Stimulated activated CD8-positive, alpha-beta memory T cell treated with anti-CD3 and anti-CD28 coated beads, Interleukin-15, amount 100 ng/mL, for 1 hour (primary cell): ENCODE data around the gene ZC3H12D.

ENCODE experiments used
- DNase-seq: peaks from one replicate; pipeline ENCODE4 v3.0.0-alpha.2; 2020; ENCODE audit warnings: low read depth

ZC3H12D gene

DNA sequence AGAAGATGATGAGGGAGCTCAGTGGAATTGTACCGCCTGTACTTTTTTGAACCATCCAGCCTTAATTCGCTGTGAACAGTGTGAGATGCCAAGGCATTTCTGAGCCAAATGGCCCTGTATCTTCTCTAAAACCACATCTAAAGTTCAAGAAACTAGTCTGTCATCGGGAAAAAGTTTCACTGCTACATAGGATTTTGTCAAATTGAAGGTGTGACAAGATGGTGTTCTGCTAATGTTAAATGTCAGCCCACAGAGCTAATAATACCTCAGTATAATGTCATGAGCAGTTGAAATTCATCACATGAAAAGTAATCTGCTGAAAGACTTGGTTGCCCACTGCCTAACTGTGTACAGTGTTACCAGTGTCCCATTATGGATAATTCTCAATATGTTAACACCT is 75.2 kb downstream of the ZC3H12D start:
- DNase-seq: no peak

DNA sequence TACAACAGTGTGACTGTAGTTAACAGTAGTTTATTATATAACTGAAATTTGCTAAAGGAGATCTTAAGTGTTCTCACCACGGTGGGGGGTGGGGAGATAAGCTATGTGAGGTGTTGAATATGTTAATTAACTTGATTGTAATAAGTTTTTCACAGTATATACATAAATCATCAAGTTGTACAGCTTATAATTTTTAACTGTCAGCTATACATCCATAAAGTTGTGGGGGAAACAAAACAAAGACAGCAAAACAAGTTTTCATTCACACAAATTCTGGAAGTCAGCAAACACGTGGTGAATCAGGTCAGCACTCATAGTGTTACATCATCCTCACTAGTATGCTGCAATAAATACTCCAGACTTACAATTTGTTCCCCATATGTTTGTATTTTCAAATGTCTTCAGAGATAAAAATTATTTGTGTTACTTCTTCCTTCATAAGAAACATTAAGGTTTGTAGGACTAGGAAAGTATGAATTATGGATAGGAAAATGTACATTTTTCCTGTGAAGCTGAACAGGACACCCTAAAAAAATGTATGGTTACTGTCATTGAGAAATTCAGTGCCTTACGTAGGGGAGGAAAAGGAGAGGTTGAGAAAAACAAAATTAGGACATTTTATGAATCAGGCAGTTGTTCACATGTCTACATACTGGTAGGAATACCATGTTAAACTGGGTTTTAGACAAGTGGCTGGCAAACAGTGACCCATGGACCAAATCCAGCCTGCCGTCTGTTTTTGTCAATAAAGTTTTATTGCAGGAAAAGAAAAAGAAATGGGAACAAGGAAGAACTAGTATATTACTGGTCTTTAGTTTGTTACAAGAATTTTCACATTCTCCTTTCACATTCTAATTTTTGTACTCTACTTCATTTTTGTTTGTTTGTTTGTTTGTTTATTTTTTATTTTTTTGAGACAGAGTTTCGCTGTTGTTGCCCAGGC is 78.7 kb downstream of the ZC3H12D start:
- no peak for DNase-seq

DNA sequence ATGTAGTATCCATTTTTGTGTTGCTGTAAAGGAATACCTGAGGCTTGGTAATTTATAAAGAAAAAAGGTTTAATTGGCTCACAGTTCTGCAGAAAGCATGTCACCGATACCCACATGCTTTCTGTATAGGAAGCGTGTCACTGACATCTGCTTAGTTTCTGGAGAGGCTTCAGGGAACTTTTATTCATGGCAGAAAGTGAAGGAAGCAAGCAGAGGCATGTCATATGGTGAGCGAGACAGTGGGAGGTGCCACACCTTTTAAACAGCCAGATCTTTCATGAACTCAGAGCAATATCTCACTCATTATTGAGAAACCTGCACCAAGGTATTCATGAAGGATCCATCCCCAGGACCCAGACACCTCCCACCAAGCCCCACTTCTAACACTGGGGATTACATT is 81.3 kb downstream of the ZC3H12D start:
- DNase-seq: no peak

DNA sequence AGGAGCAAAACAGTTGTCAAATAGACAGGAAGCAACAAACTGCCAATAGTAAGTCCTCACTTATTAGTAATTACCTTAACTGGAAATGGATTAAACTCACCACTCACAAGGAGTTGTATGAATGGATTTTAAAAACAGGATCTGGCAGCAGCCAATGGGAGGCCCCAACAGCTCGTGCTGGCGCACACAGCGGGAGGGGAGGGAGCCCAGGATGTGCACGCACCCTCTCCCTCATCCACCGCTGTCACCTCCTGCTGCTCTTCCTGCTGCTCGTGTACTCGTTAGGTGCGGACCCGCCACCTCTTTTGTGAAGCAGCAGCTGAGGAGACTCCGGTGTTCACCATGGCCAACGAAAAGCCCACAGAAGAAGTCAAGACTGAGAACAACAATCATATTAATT is 84.8 kb downstream of the ZC3H12D start, which contains the start of gene SUMO4:
TSS of gene SUMO4 (plus strand) at position 213 of the 400 bp plus-strand sequence. CDS start at position 343, 130 bp downstream.
- no peak for DNase-seq

DNA sequence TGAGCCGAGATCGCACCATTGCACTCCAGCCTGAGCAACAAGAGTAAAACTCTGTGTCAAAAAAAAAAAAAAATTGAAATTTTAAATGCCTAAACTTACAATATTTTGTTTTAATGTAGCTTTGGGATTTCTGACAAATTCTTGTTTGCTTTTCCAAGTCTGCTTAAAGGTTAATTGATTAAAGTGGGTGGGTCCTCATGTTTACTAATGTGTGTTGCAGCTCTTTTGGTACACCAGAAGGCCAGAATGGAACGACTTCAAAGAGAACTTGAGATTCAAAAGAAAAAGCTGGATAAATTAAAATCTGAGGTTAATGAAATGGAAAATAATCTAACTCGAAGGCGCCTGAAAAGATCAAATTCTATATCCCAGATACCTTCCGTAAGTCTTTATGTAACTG is 87.4 kb downstream of the ZC3H12D start:
- DNase-seq: no peak
